IMR-90 (cell line): ENCODE data around the gene SEC61A1. TPM values are rescaled to one million over a fixed set of nuclear protein-coding genes. Genes with fewer than 3 reads are reported as not detected.
A peak's percentile ranks its signal among the peaks of the same experiment; 100 is the strongest.

Source experiments
- ATAC-seq: fragments of 200-7000 bp; cut with Tn5 transposase; 2 replicates; pipeline ENCODE4 v1.9.1; 2020; ENCODE audit warnings: low read depth, mild to moderate bottlenecking, moderate library complexity
- BruUV-seq: library from RNA; stranded (reverse); fragments of 400-500 nt; replicated peaks from 2 replicates; lab custom pipeline; 2021; lab: Mats Ljungman, UMichigan
- CTCF ChIA-PET: fragments of 300-600 bp; formaldehyde crosslinking; extraction: SDS; loops from one replicate; lab custom pipeline; 2021; ENCODE audit warnings: antibody characterized with exemption; lab: Yijun Ruan, JAX
- POLR2A ChIA-PET: fragments of 300-600 bp; sonication (Branson Sonifier 250); formaldehyde crosslinking; loops from one replicate; lab custom pipeline; 2022; ENCODE audit warnings: antibody characterized with exemption; ENCODE audit not compliant: unreplicated experiment; lab: Charles Lee
- DNase-seq: peaks from one replicate; pipeline ENCODE4 v3.0.0; 2013
- H2AFZ ChIP-seq: replicated peaks from 2 replicates; pipeline ENCODE3; 2013; ENCODE audit warnings: low read length, mild to moderate bottlenecking; ENCODE audit not compliant: poor library complexity
- H2AK5ac ChIP-seq: 2 replicates; pipeline ENCODE4 v1.6.1; 2013; ENCODE audit warnings: low read depth, low read length, inconsistent platforms
- H2AK9ac ChIP-seq: replicated peaks from 2 replicates; pipeline ENCODE3; 2013; ENCODE audit warnings: mild to moderate bottlenecking, low read depth, low read length, moderate library complexity; ENCODE audit not compliant: poor library complexity
- H2BK120ac ChIP-seq: 2 replicates; pipeline ENCODE4 v1.6.1; 2013; ENCODE audit warnings: low read depth, low read length, inconsistent platforms
- H2BK15ac ChIP-seq: 3 replicates; pipeline ENCODE4 v1.6.1; 2013; ENCODE audit warnings: low read depth, low read length, inconsistent platforms
- H2BK20ac ChIP-seq: 2 replicates; pipeline ENCODE4 v1.6.1; 2013; ENCODE audit warnings: low read depth, mild to moderate bottlenecking, inconsistent platforms, low read length, moderate library complexity
- H2BK5ac ChIP-seq: 2 replicates; pipeline ENCODE4 v1.6.1; 2013; ENCODE audit warnings: mild to moderate bottlenecking, low read depth, low read length, inconsistent platforms; ENCODE audit not compliant: poor library complexity, severe bottlenecking
- H3K14ac ChIP-seq: replicated peaks from 2 replicates; pipeline ENCODE4 v1.6.1; 2013; ENCODE audit warnings: low read depth, low read length, inconsistent platforms
- H3K18ac ChIP-seq: 2 replicates; pipeline ENCODE4 v1.6.1; 2013; ENCODE audit warnings: low read depth, low read length, control low read depth
- H3K23ac ChIP-seq: 2 replicates; pipeline ENCODE4 v1.6.1; 2013; ENCODE audit warnings: low read depth, low read length, inconsistent platforms
- H3K27ac ChIP-seq: 2 replicates; pipeline ENCODE4 v1.5.1; 2013; ENCODE audit warnings: mild to moderate bottlenecking, control low read depth, low read length; ENCODE audit not compliant: insufficient read depth
- H3K27me3 ChIP-seq: 2 replicates; pipeline ENCODE4 v1.6.1; 2013; ENCODE audit warnings: low read length; ENCODE audit not compliant: control insufficient read depth, insufficient read depth
- H3K36me3 ChIP-seq: 2 replicates; pipeline ENCODE4 v1.6.1; 2013; ENCODE audit warnings: low read length, mixed read lengths; ENCODE audit not compliant: control insufficient read depth, insufficient read depth
- H3K4ac ChIP-seq: 2 replicates; pipeline ENCODE4 v1.6.1; 2013; ENCODE audit warnings: low read depth, low read length, inconsistent platforms
- H3K4me1 ChIP-seq: 2 replicates; pipeline ENCODE4 v1.6.1; 2013; ENCODE audit warnings: low read length, mixed read lengths; ENCODE audit not compliant: control insufficient read depth, insufficient read depth
- H3K4me2 ChIP-seq: 2 replicates; pipeline ENCODE4 v1.6.1; 2013; ENCODE audit warnings: low read depth, mild to moderate bottlenecking, control low read depth, low read length, moderate library complexity
- H3K4me3 ChIP-seq: 2 replicates; pipeline ENCODE4 v1.5.1; 2013; ENCODE audit warnings: low read depth, mild to moderate bottlenecking, control low read depth, low read length, moderate library complexity; ENCODE audit not compliant: insufficient read depth
- H3K56ac ChIP-seq: 2 replicates; pipeline ENCODE4 v1.6.1; 2013; ENCODE audit warnings: low read length, inconsistent platforms; ENCODE audit not compliant: insufficient read depth; ENCODE audit errors: extremely low read depth
- H3K79me1 ChIP-seq, 2 experiments: 2 replicates each; pipeline ENCODE4 v1.6.1; 2013; ENCODE audit warnings: low read length in 2 of 2, inconsistent platforms in 1 of 2, low read depth in 1 of 2
- H3K9ac ChIP-seq: 2 replicates; pipeline ENCODE4 v1.6.1; 2013; ENCODE audit warnings: low read depth, low read length, control low read depth
- H3K9me1 ChIP-seq: 2 replicates; pipeline ENCODE4 v1.6.1; 2013; ENCODE audit warnings: low read length, inconsistent platforms; ENCODE audit not compliant: insufficient read depth
- H3K9me3 ChIP-seq: 2 replicates; pipeline ENCODE4 v1.6.1; 2013; ENCODE audit warnings: low read length; ENCODE audit not compliant: control insufficient read depth, insufficient read depth
- H4K20me1 ChIP-seq: 2 replicates; pipeline ENCODE4 v1.6.1; 2013; ENCODE audit warnings: low read length, inconsistent platforms; ENCODE audit not compliant: insufficient read depth
- H4K5ac ChIP-seq: 2 replicates; pipeline ENCODE4 v1.6.1; 2013; ENCODE audit warnings: mild to moderate bottlenecking, low read depth, low read length, control low read depth
- H4K8ac ChIP-seq, 2 experiments: 2 replicates each; pipeline ENCODE4 v1.6.1; 2013; ENCODE audit warnings: low read depth in 2 of 2, low read length in 2 of 2, control low read depth in 1 of 2, inconsistent platforms in 1 of 2
- H4K91ac ChIP-seq: 2 replicates; pipeline ENCODE4 v1.6.1; 2013; ENCODE audit warnings: low read depth, low read length, inconsistent platforms; ENCODE audit not compliant: insufficient read depth
- CHD1 ChIP-seq: IDR thresholded peaks from 2 replicates; pipeline ENCODE4 v1.6.1; 2012; ENCODE audit warnings: low read depth, low read length, improper control_type of control experiment
- ELK1 ChIP-seq: fragments of 150-350 bp; IDR thresholded peaks from 2 replicates; pipeline ENCODE4 v1.6.1; 2016; ENCODE audit warnings: low read depth, mild to moderate bottlenecking, low read length, moderate library complexity, borderline replicate concordance
- FOS ChIP-seq: fragments of 150-350 bp; IDR thresholded peaks from 2 replicates; pipeline ENCODE4 v1.6.1; 2016; ENCODE audit warnings: low read depth, low read length
- MXI1 ChIP-seq: IDR thresholded peaks from 2 replicates; pipeline ENCODE4 v1.6.1; 2012; ENCODE audit warnings: low read depth, mild to moderate bottlenecking, low read length, moderate library complexity, borderline replicate concordance
- NFE2L2 ChIP-seq: fragments of 150-350 bp; IDR thresholded peaks from 2 replicates; pipeline ENCODE4 v1.6.1; 2016; ENCODE audit warnings: low read depth, mild to moderate bottlenecking, low read length
- POLR2A ChIP-seq: IDR thresholded peaks from 2 replicates; pipeline ENCODE4 v1.6.1; 2012; ENCODE audit warnings: mild to moderate bottlenecking, low read depth, low read length
- SMC3 ChIP-seq: fragments of 150-350 bp; IDR thresholded peaks from 2 replicates; pipeline ENCODE4 v1.6.1; 2016; ENCODE audit warnings: low read depth, mild to moderate bottlenecking, antibody characterized with exemption, low read length, moderate library complexity
- WGBS, 2 experiments: methylation state at CpG; one replicate each; pipeline versions ENCODE4 v1.1.5 to v1.1.7; 2013; ENCODE audit warnings: missing lambda C conversion rate in 2 of 2; ENCODE audit not compliant: insufficient read length in 1 of 2; ENCODE audit errors: extremely low coverage in 2 of 2; 5-methylcytosine and 5-hydroxymethylcytosine counted together
- dilution Hi-C: fragments of 300-500 bp; cut with HindIII; formaldehyde crosslinking; loops from one replicate; pipeline ENCODE4 v1.14.3; 2018; ENCODE audit warnings: low sequenced_read_pairs; ENCODE audit not compliant: unreplicated experiment
- in situ Hi-C: fragments of 300-500 bp; cut with MboI; formaldehyde crosslinking; loops from 3 replicates; pipeline ENCODE4 v1.14.3; 2019; ENCODE audit warnings: low sequenced_read_pairs, inconsistent platforms, mixed read lengths
- intact Hi-C: fragments of 100-400 bp; cut with micrococcal nuclease; formaldehyde crosslinking; loops from 2 replicates; pipeline ENCODE4 v1.10.0; 2022
- polyA plus RNA-seq, 3 experiments: library from polyadenylated mRNA; depleted of rRNA; stranded (reverse); fragments of >200 nt; gene quantifications; 2 replicates each; pipeline ENCODE4 v1.2.3, GENCODE V29; 2012; ENCODE audit warnings: low replicate concordance in 1 of 3
- total RNA-seq: library from RNA; depleted of rRNA; stranded (reverse); fragments of >200 nt; gene quantifications from 2 replicates; pipeline ENCODE4 v1.2.3, GENCODE V29; 2012
- TF ChIP-seq, protein P1 (sequence below): fragments of 150-350 bp; IDR thresholded peaks from 2 replicates; pipeline ENCODE4 v1.6.1; 2017; ENCODE audit warnings: mild to moderate bottlenecking, antibody characterized with exemption, low read length, low read depth

Gene SEC61A1
- total and polyA plus RNA-seq, 2 of the 4 experiments (the other 2 are of a cell fraction) = 377 to 478 TPM

GRCh38 chr3:128066676-128067075 lies 14.4 kb downstream of the SEC61A1 start:
- no peak overlapping the region for H2AK5ac ChIP-seq
- DNase-seq = no peak
- intact Hi-C loops = no loop called here
- H3K9ac ChIP-seq = no peak overlapping the region
- ChIA-PET CTCF (interaction anchor here (1.3 kb wide), 1 partner anchor 9 kb away, joined by 3 read pairs; no protein-coding TSS in a partner anchor), POLR2A (interaction anchor here (0.6 kb wide), 1 partner anchor 45 kb away, joined by 3 read pairs; no protein-coding TSS in a partner anchor)
- no peak overlapping the region for H3K56ac ChIP-seq
- H4K8ac ChIP-seq = no peak overlapping the region
- no peak overlapping the region for H3K18ac ChIP-seq
- no peak overlapping the region for H2BK120ac ChIP-seq
- no peak overlapping the region for H3K4me3 ChIP-seq
- H3K27me3 ChIP-seq = no peaks in the 10 kb centered on the region
- no peak overlapping the region for H2BK15ac ChIP-seq
- no peak overlapping the region for H3K27ac ChIP-seq
- WGBS, 2 experiments = 92% methylated on average over 2 of the region's 9 CpGs; no CpG with 5 or more reads in 1 of the 2 experiments
- no peak overlapping the region for H4K5ac ChIP-seq
- H3K9me3 ChIP-seq = no peaks in the 10 kb centered on the region
- no peak for TF ChIP-seq CHD1
- TF ChIP-seq MXI1 = no peak
- TF ChIP-seq ELK1 = no peak
- TF ChIP-seq NFE2L2 = no peak
- TF ChIP-seq, protein P1, sequence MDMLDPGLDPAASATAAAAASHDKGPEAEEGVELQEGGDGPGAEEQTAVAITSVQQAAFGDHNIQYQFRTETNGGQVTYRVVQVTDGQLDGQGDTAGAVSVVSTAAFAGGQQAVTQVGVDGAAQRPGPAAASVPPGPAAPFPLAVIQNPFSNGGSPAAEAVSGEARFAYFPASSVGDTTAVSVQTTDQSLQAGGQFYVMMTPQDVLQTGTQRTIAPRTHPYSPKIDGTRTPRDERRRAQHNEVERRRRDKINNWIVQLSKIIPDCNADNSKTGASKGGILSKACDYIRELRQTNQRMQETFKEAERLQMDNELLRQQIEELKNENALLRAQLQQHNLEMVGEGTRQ = no peak
- no peak for TF ChIP-seq FOS
- TF ChIP-seq POLR2A = no peak
- no peak for TF ChIP-seq SMC3
- H3K9me1 ChIP-seq = peaks cover 16% of the 10 kb centered on the region
- no peak overlapping the region for H3K14ac ChIP-seq
- H3K4me2 ChIP-seq = no peak overlapping the region
- no peak overlapping the region for H3K4ac ChIP-seq
- H4K20me1 ChIP-seq = peaks cover 75% of the 10 kb centered on the region
- 0 out of 2 replicates have a peak overlapping the region, but pooled peaks have one; percentile 2 for H3K23ac ChIP-seq
- H3K4me1 ChIP-seq = peaks cover 11% of the 10 kb centered on the region
- H2BK5ac ChIP-seq = no peak overlapping the region
- no peak for ATAC-seq
- H2AK9ac ChIP-seq = no peak overlapping the region
- no peak overlapping the region for H4K91ac ChIP-seq
- no TSS peak for BruUV-seq
- H2AFZ ChIP-seq = peak overlapping the region; percentile 2
- in situ Hi-C loops = no loop called here
- dilution Hi-C loops = no loop called here
- no peak overlapping the region for H2BK20ac ChIP-seq
- peaks cover 85% of the 10 kb centered on the region for H3K36me3 ChIP-seq
- H3K79me1 ChIP-seq = peaks cover 62 to 81% of the 10 kb centered on the region in 2 experiments
